Bronchial epithelial cell (primary cell): ENCODE results near the gene NAV3. TPM values are rescaled to one million over a fixed set of nuclear protein-coding genes. Genes with fewer than 3 reads are reported as not detected.

Experiments
- DNase-seq: peaks from one replicate; pipeline ENCODE4 v3.0.0-alpha.2; 2010; ENCODE audit warnings: low read depth
- FAIRE-seq: peaks from 2 replicates; lab custom pipeline; 2011; peaks lifted over from hg19 to GRCh38; lab: Jason Lieb, UNC
- H3K27me3 ChIP-seq: 2 replicates; pipeline ENCODE4 v1.5.1; 2011; ENCODE audit warnings: low read length; ENCODE audit not compliant: control insufficient read depth, insufficient read depth
- H3K36me3 ChIP-seq: 2 replicates; pipeline ENCODE4 v1.5.1; 2011; ENCODE audit warnings: low read length; ENCODE audit not compliant: control insufficient read depth, insufficient read depth
- H3K4me3 ChIP-seq: 2 replicates; pipeline ENCODE4 v1.5.1; 2011; ENCODE audit warnings: mild to moderate bottlenecking, low read depth, low read length, control low read depth
- total RNA-seq: library from RNA; depleted of rRNA; stranded (reverse); fragments of >200 nt; gene quantifications from 2 replicates; pipeline ENCODE4 v1.2.1, GENCODE V29; 2014
- TF ChIP-seq, protein P1 (sequence below): IDR thresholded peaks from 2 replicates; pipeline ENCODE4 v1.5.1; 2011; ENCODE audit warnings: mild to moderate bottlenecking, moderate library complexity, low read length, control low read depth, inconsistent platforms; ENCODE audit not compliant: insufficient read depth, severe bottlenecking

The NAV3 gene
- total RNA-seq, 1 donor from 2014 or later, result 1.6 TPM

GRCh38 chr12:78018939-78019338 is 188.2 kb downstream of the NAV3 start:
- H3K27me3 ChIP-seq, result no peaks in the 10 kb centered on the region

DNA sequence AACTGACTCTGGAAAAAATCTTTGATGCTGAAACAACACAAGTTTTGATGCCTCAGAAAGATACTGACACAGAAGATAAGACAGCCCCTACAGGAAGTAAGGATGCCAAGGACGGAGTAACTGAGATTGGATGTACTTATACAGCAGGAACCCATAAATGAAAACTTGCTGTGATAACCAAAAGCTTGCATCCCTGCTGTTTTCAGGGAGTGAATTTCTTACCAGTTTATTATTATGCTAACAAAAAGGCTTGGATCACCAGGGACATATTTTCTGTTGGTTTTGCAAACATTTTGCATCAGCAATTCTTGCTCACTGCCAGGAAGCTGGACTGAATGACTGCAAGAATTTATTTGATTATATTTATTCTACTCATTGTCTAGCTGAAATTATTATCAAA is 197.7 kb downstream of the NAV3 start:
- no peaks in the 10 kb centered on the region for H3K27me3 ChIP-seq
- no peak for FAIRE-seq
- DNase-seq, result no peak
- H3K4me3 ChIP-seq, result no peak overlapping the region
- TF ChIP-seq, protein P1, sequence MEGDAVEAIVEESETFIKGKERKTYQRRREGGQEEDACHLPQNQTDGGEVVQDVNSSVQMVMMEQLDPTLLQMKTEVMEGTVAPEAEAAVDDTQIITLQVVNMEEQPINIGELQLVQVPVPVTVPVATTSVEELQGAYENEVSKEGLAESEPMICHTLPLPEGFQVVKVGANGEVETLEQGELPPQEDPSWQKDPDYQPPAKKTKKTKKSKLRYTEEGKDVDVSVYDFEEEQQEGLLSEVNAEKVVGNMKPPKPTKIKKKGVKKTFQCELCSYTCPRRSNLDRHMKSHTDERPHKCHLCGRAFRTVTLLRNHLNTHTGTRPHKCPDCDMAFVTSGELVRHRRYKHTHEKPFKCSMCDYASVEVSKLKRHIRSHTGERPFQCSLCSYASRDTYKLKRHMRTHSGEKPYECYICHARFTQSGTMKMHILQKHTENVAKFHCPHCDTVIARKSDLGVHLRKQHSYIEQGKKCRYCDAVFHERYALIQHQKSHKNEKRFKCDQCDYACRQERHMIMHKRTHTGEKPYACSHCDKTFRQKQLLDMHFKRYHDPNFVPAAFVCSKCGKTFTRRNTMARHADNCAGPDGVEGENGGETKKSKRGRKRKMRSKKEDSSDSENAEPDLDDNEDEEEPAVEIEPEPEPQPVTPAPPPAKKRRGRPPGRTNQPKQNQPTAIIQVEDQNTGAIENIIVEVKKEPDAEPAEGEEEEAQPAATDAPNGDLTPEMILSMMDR, result no peak
- no peaks in the 10 kb centered on the region for H3K36me3 ChIP-seq

More at GRCh38 chr12:78018939-78019338, 188.2 kb downstream of the NAV3 start:
- TF ChIP-seq, protein P1, result no peak
- H3K4me3 ChIP-seq, result no peak overlapping the region
- FAIRE-seq (no peak), DNase-seq (peak; percentile 8)
- H3K36me3 ChIP-seq, result no peaks in the 10 kb centered on the region

- TF ChIP-seq, protein P1, result no peak
- DNase-seq, result no peak
- no peak overlapping the region for H3K4me3 ChIP-seq
These were observed 203.3 kb downstream of the NAV3 start for GRCh38 chr12:78034025-78034424.

DNA sequence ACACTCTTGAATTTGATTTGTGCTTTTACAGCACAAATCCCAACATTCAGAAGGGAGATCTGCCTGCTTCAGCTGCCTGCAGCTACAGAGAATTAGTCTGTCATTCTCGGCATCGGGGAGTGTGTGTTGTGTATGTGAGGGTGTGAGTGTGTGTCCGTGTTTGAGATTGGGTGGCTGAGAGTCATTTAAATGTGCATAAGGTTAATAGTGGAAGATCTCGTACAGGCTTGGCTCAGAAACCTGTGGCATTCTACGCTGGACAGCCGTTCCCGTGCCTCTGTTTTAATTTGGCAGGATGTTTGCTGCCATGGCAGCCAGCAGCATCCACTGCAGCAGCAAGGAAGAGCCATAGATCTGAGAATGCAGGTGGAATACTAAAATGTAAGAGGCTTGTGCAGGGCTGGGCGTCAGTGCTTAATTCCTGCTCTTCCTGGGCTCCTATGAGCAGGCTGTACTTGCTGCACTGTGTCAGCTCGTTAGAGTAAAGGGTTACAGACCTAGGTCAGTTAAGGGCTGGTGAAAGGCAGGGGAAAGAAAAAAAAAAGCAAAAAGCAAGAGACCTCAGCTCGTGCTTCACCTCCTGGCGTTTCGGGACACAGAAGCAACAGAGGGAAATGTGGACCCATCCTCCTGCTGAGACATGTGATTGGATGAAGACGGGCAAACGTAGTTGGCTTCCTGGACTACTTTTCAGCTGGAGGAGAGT is 205.4 kb downstream of the NAV3 start:
- H3K27me3 ChIP-seq, result no peaks in the 10 kb centered on the region
- H3K36me3 ChIP-seq, result no peaks in the 10 kb centered on the region
- no peak overlapping the region for H3K4me3 ChIP-seq
- DNase-seq, result no peak
- TF ChIP-seq, protein P1, result no peak
- FAIRE-seq, result no peak

More at GRCh38 chr12:78034025-78034424, 203.3 kb downstream of the NAV3 start:
- H3K36me3 ChIP-seq, result no peaks in the 10 kb centered on the region
- FAIRE-seq, result no peak
- no peaks in the 10 kb centered on the region for H3K27me3 ChIP-seq

- H3K27me3 ChIP-seq, result no peaks in the 10 kb centered on the region
- no peak overlapping the region for H3K4me3 ChIP-seq
- TF ChIP-seq, protein P1, result no peak
- FAIRE-seq, result no peak
- DNase-seq, result no peak
- H3K36me3 ChIP-seq, result no peaks in the 10 kb centered on the region
These were observed 206.2 kb downstream of the NAV3 start for GRCh38 chr12:78036874-78037273.
